T-cell (primary cell): ENCODE measurements around the gene L3MBTL4. TPM values are rescaled to one million over a fixed set of nuclear protein-coding genes. Genes with fewer than 3 reads are reported as not detected.

ENCODE experiments used
- ATAC-seq, 4 experiments: fragments of 200-7000 bp in 3 of 4; fragments of 150-1000 bp in 1 of 4; cut with Tn5 transposase; replicated peaks in 1 of 4; 1 replicate in 3 of 4; 2 replicates in 1 of 4; pipeline ENCODE4 v1.10.0; 2021; ENCODE audit warnings: moderate library complexity in 3 of 4, mild to moderate bottlenecking in 2 of 4, moderate number of reproducible peaks in 1 of 4
- CTCF ChIA-PET, 2 donors: fragments of 300-600 bp; sonication (Branson Sonifier 250); formaldehyde crosslinking; loops; one replicate each; lab custom pipeline; 2022; ENCODE audit warnings: antibody characterized with exemption in 2 of 2; lab: Charles Lee
- POLR2A ChIA-PET, 2 donors: fragments of 300-600 bp; sonication (Branson Sonifier 250); formaldehyde crosslinking; loops; one replicate each; lab custom pipeline; 2022; ENCODE audit warnings: antibody characterized with exemption in 2 of 2; lab: Charles Lee
- DNase-seq, 35 experiments: peaks; one replicate each; pipeline versions ENCODE4 v3.0.0 to v3.0.0-alpha.2; 2013 to 2023
- H3K27ac ChIP-seq: one replicate; pipeline ENCODE4 v1.5.1; 2013; ENCODE audit warnings: low read length
- H3K27me3 ChIP-seq, 2 experiments: replicated peaks in 1 of 2; 1 replicate in 1 of 2; 2 replicates in 1 of 2; pipeline versions ENCODE4 v1.6.1 to v1.7.0; 2013; ENCODE audit warnings: low read length in 1 of 2, mixed read lengths in 1 of 2; ENCODE audit not compliant: control insufficient read depth in 2 of 2, insufficient read depth in 2 of 2; ENCODE audit errors: extremely low read depth in 1 of 2
- H3K36me3 ChIP-seq, 2 donors: 1 replicate in 1 of 2; 2 replicates in 1 of 2; pipeline versions ENCODE4 v1.6.1 to v1.7.0; 2013; ENCODE audit warnings: low read length in 1 of 2; ENCODE audit not compliant: control insufficient read depth in 2 of 2, insufficient read depth in 1 of 2; ENCODE audit errors: extremely low read depth in 1 of 2
- H3K4me1 ChIP-seq, 2 experiments: 1 replicate in 1 of 2; 2 replicates in 1 of 2; pipeline versions ENCODE4 v1.6.1 to v1.7.0; 2013; ENCODE audit warnings: low read length in 2 of 2, mixed read lengths in 1 of 2; ENCODE audit not compliant: insufficient read depth in 2 of 2, control insufficient read depth in 1 of 2; ENCODE audit errors: extremely low read depth in 1 of 2
- H3K4me3 ChIP-seq, 2 donors: 1 replicate in 1 of 2; 2 replicates in 1 of 2; pipeline versions ENCODE4 v1.5.1 to v1.7.0; 2013; ENCODE audit warnings: mild to moderate bottlenecking in 2 of 2, low read length in 1 of 2, moderate library complexity in 1 of 2; ENCODE audit not compliant: control insufficient read depth in 1 of 2; ENCODE audit errors: extremely low read depth in 1 of 2
- H3K9me3 ChIP-seq: 2 replicates; pipeline ENCODE4 v1.7.0; 2013
- H3K27ac Mint-ChIP-seq, 2 donors: one replicate each; pipeline ENCODE4 v1.8.0; 2020 to 2021; ENCODE audit warnings: mild to moderate bottlenecking in 2 of 2, mixed read lengths in 2 of 2
- H3K27me3 Mint-ChIP-seq, 2 donors: one replicate each; pipeline ENCODE4 v1.8.0; 2021 to 2022; ENCODE audit warnings: mixed read lengths in 2 of 2
- H3K36me3 Mint-ChIP-seq: one replicate; pipeline ENCODE4 v1.8.0; 2021; ENCODE audit warnings: mixed read lengths
- H3K4me1 Mint-ChIP-seq, 3 donors: one replicate each; pipeline ENCODE4 v1.8.0; 2020 to 2022; ENCODE audit warnings: mixed read lengths in 3 of 3, mild to moderate bottlenecking in 1 of 3
- H3K4me3 Mint-ChIP-seq, 3 donors: one replicate each; pipeline ENCODE4 v1.8.0; 2020 to 2022; ENCODE audit warnings: mild to moderate bottlenecking in 3 of 3, mixed read lengths in 3 of 3, moderate library complexity in 3 of 3
- H3K9me3 Mint-ChIP-seq, 3 donors: one replicate each; pipeline ENCODE4 v1.8.0; 2020 to 2022; ENCODE audit warnings: mixed read lengths in 3 of 3
- WGBS: methylation state at CpG from one replicate; pipeline ENCODE4 v1.1.5; 2013; ENCODE audit warnings: missing lambda C conversion rate; ENCODE audit not compliant: insufficient coverage; 5-methylcytosine and 5-hydroxymethylcytosine counted together
- total RNA-seq, 35 experiments: library from RNA in 6 of 35; stranded (reverse) in 6 of 35; fragments of 120-200 nt in 1 of 35; gene quantifications; one replicate each; pipeline versions ENCODE4 v1.2.1 to v1.2.4 and lab custom pipeline; 2013 to 2026

Gene L3MBTL4
- total RNA-seq, 5 donors from 2014 or later (not counting 1 experiment from before 2014, with no cell fraction given) = 0.58 to 1.6 (median 0.83) TPM

- Mint-ChIP-seq H3K27ac (no peak overlapping the region), H3K4me1 (no peaks in the 10 kb centered on the region), H3K36me3 (no peaks in the 10 kb centered on the region), H3K27me3 (peaks cover 0 to 3% of the 10 kb centered on the region in 2 donors), H3K9me3 (no peaks in the 10 kb centered on the region), H3K4me3 (no peak overlapping the region)
- Histone ChIP-seq H3K4me3 (no peak overlapping the region), H3K27me3 (no peaks in the 10 kb centered on the region), H3K9me3 (no peaks in the 10 kb centered on the region), H3K27ac (no peak overlapping the region), H3K4me1 (no peaks in the 10 kb centered on the region), H3K36me3 (no peaks in the 10 kb centered on the region)
- DNase-seq (no peak), ATAC-seq (no peak)
- POLR2A ChIA-PET = no interaction called here
- CTCF ChIA-PET = no interaction called here
- 63% methylated on average over 2 of the region's 4 CpGs for WGBS
These were observed 431.2 kb downstream of the L3MBTL4 start for GRCh38 chr18:5983488-5983887.

GRCh38 chr18:5982332-5982731 is 432.4 kb downstream of the L3MBTL4 start:
- H3K9me3 Mint-ChIP-seq = no peaks in the 10 kb centered on the region
- no peak for ATAC-seq
- ChIA-PET POLR2A (no interaction called here), CTCF (no interaction called here)
- no peaks in the 10 kb centered on the region for H3K4me1 ChIP-seq
- H3K36me3 Mint-ChIP-seq = no peaks in the 10 kb centered on the region
- no CpG with 5 or more reads among the region's 3 CpGs for WGBS
- no peak overlapping the region for H3K27ac ChIP-seq
- no peaks in the 10 kb centered on the region for H3K9me3 ChIP-seq
- no peaks in the 10 kb centered on the region for H3K4me1 Mint-ChIP-seq
- H3K27me3 ChIP-seq = peaks cover 0 to 4% of the 10 kb centered on the region in 2 experiments
- no peak overlapping the region for H3K4me3 Mint-ChIP-seq
- H3K27me3 Mint-ChIP-seq = peaks cover 0 to under 1% of the 10 kb centered on the region in 2 donors
- no peak for DNase-seq
- H3K27ac Mint-ChIP-seq = no peak overlapping the region
- no peak overlapping the region for H3K4me3 ChIP-seq
- H3K36me3 ChIP-seq = no peaks in the 10 kb centered on the region

GRCh38 chr18:5980721-5981120 is 434.0 kb downstream of the L3MBTL4 start:
- WGBS = 94% methylated on average over 4 of the region's 5 CpGs
- Histone ChIP-seq H3K27me3 (peaks cover 0 to 8% of the 10 kb centered on the region in 2 experiments), H3K36me3 (no peaks in the 10 kb centered on the region), H3K4me1 (no peaks in the 10 kb centered on the region), H3K4me3 (no peak overlapping the region), H3K27ac (no peak overlapping the region), H3K9me3 (no peaks in the 10 kb centered on the region)
- no peak for DNase-seq
- Mint-ChIP-seq H3K4me1 (no peaks in the 10 kb centered on the region), H3K36me3 (no peaks in the 10 kb centered on the region), H3K9me3 (no peaks in the 10 kb centered on the region), H3K4me3 (no peak overlapping the region), H3K27me3 (no peaks in the 10 kb centered on the region), H3K27ac (no peak overlapping the region)
- CTCF ChIA-PET = no interaction called here
- ATAC-seq = no peak
- POLR2A ChIA-PET = no interaction called here

DNA sequence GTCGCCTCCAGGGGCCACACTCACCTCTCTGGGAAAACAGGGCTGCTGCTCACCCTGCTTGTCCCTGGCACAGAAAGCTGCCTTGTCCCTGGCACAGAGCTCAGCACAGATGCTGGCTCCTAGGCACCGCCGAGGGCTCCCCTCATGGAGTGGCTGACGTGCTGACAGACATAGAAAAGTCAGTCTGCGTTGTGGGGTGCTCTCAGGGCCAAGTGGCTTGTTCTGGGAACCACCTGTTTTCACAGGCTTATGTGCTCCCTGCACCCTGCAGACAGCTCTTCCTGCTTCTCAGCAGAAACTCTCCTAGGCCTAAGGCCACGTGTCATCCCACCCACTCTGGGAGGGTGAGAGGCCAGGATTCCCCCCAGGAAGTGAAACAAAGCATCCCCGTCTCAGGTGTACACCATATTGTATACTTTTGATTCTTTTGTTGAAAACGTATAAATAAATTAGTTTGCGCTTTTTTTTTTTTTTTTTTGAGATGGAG is 434.7 kb downstream of the L3MBTL4 start:
- Histone ChIP-seq H3K4me3 (no peak overlapping the region), H3K27ac (no peak overlapping the region), H3K27me3 (peaks cover 0 to 8% of the 10 kb centered on the region in 2 experiments), H3K4me1 (no peaks in the 10 kb centered on the region), H3K36me3 (no peaks in the 10 kb centered on the region), H3K9me3 (no peaks in the 10 kb centered on the region)
- DNase-seq (no peak), ATAC-seq (no peak)
- ChIA-PET POLR2A (no interaction called here), CTCF (no interaction called here)
- Mint-ChIP-seq H3K27ac (no peak overlapping the region), H3K27me3 (no peaks in the 10 kb centered on the region), H3K9me3 (no peaks in the 10 kb centered on the region), H3K4me1 (no peaks in the 10 kb centered on the region), H3K36me3 (no peaks in the 10 kb centered on the region), H3K4me3 (no peak overlapping the region)
- 77% methylated on average over 3 of the region's 9 CpGs for WGBS

DNA sequence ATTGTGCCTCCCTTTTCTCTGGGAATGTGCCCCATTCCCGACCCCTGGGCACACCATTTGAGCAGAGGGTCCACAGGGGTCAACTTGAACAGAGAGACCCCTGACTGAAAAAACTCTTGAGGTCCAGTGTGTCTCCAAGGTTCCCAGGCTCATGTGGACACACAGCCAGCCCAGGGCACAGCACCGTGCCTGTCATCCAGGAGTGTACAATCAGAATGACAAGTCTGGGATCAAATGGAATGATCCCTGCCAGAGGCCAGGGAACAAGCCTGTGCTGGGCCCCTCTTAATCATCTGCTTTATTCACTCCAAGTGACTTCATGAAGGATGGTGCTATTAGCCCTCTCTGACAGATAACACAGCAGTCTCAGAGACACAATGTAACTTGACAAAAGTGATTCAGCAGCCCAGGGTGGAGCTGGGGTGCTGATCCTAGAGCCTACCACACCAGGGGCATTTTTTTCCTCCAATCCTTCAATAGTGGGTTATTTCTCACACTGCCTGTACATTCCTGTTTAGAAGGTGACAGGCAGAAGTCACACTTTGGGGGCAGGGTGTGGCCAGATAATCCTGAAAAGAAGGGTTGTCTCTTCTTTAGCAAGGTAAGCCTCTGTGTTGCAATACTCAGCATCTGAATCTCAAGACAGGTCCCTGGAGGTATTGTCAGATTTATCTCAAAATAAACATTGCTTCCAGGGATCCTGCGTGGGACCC is 435.4 kb downstream of the L3MBTL4 start:
- H3K36me3 Mint-ChIP-seq = no peaks in the 10 kb centered on the region
- no peaks in the 10 kb centered on the region for H3K9me3 ChIP-seq
- no peak overlapping the region for H3K27ac ChIP-seq
- ChIA-PET POLR2A (no interaction called here), CTCF (no interaction called here)
- H3K36me3 ChIP-seq = no peaks in the 10 kb centered on the region
- ATAC-seq = no peak
- no peaks in the 10 kb centered on the region for H3K27me3 Mint-ChIP-seq
- no peak for DNase-seq
- H3K4me1 Mint-ChIP-seq = no peaks in the 10 kb centered on the region
- H3K4me3 Mint-ChIP-seq = no peak overlapping the region
- no peak overlapping the region for H3K27ac Mint-ChIP-seq
- no peaks in the 10 kb centered on the region for H3K9me3 Mint-ChIP-seq
- no peaks in the 10 kb centered on the region for H3K4me1 ChIP-seq
- no peak overlapping the region for H3K4me3 ChIP-seq
- peaks cover 0 to 8% of the 10 kb centered on the region in 2 experiments for H3K27me3 ChIP-seq
- 75% methylated on average over 3 of the region's 3 CpGs for WGBS

DNA sequence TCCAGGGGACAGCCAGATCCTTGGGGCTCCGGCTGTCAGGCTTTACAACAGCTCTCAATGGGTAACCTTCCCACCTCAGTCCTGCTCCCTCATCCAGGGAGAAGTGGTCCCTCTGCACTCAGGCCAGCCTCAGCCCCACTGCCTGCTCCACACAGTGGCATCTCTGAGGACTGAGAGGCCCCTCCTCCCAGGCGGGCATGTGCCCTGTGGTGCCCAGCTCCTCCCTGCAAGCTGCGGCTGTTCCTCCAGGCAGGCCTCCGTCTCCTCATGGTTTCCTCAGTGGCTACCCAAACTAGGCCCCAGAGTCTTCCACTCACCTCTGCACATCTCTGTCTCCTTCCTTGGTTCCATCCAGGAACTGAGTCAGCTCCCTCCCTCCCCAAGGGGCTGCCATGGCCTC is 437.7 kb downstream of the L3MBTL4 start:
- Mint-ChIP-seq H3K4me3 (no peak overlapping the region), H3K36me3 (no peaks in the 10 kb centered on the region), H3K27me3 (no peaks in the 10 kb centered on the region), H3K4me1 (no peaks in the 10 kb centered on the region), H3K9me3 (no peaks in the 10 kb centered on the region), H3K27ac (no peak overlapping the region)
- ATAC-seq (no peak), DNase-seq (no peak)
- no peaks in the 10 kb centered on the region for H3K9me3 ChIP-seq
- H3K4me3 ChIP-seq = no peak overlapping the region
- CTCF ChIA-PET = no interaction called here
- WGBS = 83% methylated on average over 4 of the region's 4 CpGs
- no peak overlapping the region for H3K27ac ChIP-seq
- H3K36me3 ChIP-seq = no peaks in the 10 kb centered on the region
- no peaks in the 10 kb centered on the region for H3K4me1 ChIP-seq
- H3K27me3 ChIP-seq = peaks cover 0 to 8% of the 10 kb centered on the region in 2 experiments
- POLR2A ChIA-PET = no interaction called here
